GM18505 (cell line): ENCODE measurements around the gene ZC3H13.
"Not testable (repeated sequence)": the region's sequence is repeated elsewhere in the genome, so short reads cannot be mapped to it uniquely, and the experiment has no call there.

Source experiments
- ATAC-seq: cut with Tn5 transposase; IDR thresholded peaks from one replicate; pipeline ENCODE4 v1.9.1; 2021; ENCODE audit not compliant: unreplicated experiment
- POLR2A ChIP-seq: IDR thresholded peaks from 4 replicates; pipeline ENCODE4 v1.6.1; 2011; ENCODE audit warnings: borderline replicate concordance; ENCODE audit not compliant: insufficient read depth, insufficient read length; ENCODE audit errors: extremely low read depth

ZC3H13 gene

GRCh38 chr13:45995245-45995644 is 57.3 kb downstream of the ZC3H13 start:
- ATAC-seq = no peak
- TF ChIP-seq POLR2A = no peak

- ATAC-seq = no peak
These were observed 57.8 kb downstream of the ZC3H13 start for GRCh38 chr13:45994752-45995151.

DNA sequence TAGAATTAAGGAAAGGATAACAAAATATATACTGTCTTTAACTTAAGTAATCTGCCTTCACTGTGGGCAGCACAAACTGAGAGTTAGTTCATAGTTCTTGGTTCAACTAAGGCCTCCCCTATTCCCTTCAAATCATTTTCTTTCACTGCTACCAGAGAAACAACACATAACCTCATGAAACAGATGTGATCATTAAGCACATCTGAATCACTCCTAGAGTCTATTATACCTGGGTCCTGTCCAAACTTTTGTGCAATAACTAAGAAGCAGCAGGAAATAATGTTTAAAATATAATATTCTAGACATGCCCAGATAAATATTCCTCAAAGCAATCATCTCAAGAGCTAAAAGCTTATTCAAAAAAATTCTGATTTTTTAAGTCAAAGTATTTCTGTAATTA is 62.9 kb downstream of the ZC3H13 start:
- TF ChIP-seq POLR2A = no peak
- ATAC-seq = no peak

More at GRCh38 chr13:45994752-45995151, 57.8 kb downstream of the ZC3H13 start:
- no peak for TF ChIP-seq POLR2A

DNA sequence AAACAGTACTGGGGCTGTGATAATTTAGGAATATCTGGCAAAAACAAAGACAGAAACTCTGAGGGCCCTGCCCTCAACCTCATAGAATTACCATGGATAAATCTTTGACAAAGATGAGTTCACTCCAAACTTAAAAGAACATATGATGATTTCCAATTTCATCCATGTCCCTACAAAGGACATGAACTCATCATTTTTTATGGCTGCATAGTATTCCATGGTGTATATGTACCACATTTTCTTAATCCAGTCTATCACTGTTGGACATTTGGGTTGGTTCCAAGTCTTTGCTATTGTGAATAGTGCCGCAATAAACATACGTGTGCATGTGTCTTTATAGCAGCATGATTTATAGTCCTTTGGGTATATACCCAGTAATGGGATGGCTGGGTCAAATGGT is 71.4 kb downstream of the ZC3H13 start:
- not testable (repeated sequence) for ATAC-seq

GRCh38 chr13:45975337-45975736 is 77.2 kb downstream of the ZC3H13 start:
- TF ChIP-seq POLR2A = no peak

DNA sequence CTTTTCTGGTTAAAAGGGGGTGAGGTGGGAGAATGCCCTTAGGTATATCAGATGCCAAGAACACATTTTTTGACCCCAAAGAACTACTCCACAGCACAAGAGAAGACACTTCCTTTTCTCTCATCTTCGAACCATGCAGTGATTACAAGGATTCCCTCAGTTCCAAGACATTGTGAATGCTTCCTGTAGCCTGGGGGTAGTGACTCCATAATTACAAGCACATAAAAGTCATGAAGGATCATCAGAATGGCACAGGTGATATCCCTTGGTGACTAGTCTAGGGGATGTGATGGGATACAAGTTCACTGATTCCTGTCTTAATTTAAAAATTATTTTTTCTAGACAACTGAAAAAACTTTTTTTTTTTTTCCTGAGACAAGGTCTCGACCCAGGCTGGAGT is 78.0 kb downstream of the ZC3H13 start:
- ATAC-seq = no peak
- no peak for TF ChIP-seq POLR2A

More at GRCh38 chr13:45975337-45975736, 77.2 kb downstream of the ZC3H13 start:
- ATAC-seq = no peak

- no peak for TF ChIP-seq POLR2A
- ATAC-seq = no peak
These were observed 85.0 kb downstream of the ZC3H13 start for GRCh38 chr13:45967589-45967988.

DNA sequence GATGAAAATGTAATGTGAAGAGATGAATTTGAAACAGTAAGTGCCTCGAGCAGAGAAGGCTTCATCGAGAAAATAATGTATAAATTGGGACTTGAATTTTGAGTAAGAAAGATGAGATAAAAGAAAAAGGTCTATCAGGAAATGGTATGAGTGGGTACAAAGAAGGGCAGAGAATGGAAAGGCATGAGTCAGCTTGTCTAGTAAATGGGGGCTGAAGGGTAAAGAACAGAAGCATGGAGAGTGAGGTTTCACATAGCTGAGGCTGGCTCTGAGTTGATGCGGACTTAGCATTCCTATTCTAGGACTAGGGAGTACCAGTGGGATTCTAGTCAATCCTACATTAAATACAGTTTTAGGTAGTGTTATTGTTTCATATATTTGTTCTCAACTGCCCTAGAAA is 85.8 kb downstream of the ZC3H13 start:
- TF ChIP-seq POLR2A = no peak
- ATAC-seq = no peak

DNA sequence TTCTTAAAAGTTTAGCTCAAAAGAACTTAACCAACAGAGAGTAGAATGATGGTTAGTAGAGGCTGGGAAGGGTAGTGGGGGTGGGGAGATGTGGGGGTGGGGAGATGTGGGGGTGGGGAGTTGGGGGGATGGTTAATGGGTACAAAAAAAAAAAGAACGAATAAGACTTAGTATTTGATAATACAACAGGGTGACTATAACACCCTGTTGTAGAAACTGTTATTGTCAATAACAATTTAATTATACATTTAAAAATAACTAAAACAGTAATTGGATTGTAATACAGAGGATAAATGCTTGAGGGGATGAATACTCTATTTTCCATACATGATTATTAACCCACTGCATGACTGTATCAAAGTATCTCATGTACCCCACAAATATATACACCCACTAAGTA is 91.1 kb downstream of the ZC3H13 start:
- no peak for ATAC-seq
- TF ChIP-seq POLR2A = no peak

- no peak for TF ChIP-seq POLR2A
- ATAC-seq = no peak
These were observed 97.4 kb downstream of the ZC3H13 start for GRCh38 chr13:45954836-45955800.

GRCh38 chr13:45953082-45953481 is 99.5 kb downstream of the ZC3H13 start:
- no peak for ATAC-seq
- TF ChIP-seq POLR2A = no peak

GRCh38 chr13:45951724-45952123 is 100.8 kb downstream of the ZC3H13 start:
- no peak for ATAC-seq
- TF ChIP-seq POLR2A = no peak

DNA sequence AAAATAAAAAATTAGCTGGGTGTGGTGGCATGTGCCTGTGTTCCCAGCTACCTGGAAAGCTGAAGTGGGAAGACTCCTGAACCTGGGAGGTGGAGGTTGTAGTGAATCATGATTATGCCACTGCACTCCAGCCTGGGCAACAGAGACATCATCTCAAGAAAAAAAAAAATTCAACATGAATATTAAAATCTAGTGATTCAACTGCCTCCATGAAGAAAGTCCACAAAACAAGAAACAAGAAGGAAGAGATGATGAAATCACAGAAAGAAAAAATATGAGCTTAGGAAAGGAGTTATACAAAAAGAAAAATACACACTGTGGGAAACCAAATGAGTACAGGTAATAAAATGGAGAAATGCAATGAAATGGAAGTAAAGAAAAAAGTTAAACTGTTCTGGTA is 101.4 kb downstream of the ZC3H13 start:
- no peak for TF ChIP-seq POLR2A
- ATAC-seq = no peak

DNA sequence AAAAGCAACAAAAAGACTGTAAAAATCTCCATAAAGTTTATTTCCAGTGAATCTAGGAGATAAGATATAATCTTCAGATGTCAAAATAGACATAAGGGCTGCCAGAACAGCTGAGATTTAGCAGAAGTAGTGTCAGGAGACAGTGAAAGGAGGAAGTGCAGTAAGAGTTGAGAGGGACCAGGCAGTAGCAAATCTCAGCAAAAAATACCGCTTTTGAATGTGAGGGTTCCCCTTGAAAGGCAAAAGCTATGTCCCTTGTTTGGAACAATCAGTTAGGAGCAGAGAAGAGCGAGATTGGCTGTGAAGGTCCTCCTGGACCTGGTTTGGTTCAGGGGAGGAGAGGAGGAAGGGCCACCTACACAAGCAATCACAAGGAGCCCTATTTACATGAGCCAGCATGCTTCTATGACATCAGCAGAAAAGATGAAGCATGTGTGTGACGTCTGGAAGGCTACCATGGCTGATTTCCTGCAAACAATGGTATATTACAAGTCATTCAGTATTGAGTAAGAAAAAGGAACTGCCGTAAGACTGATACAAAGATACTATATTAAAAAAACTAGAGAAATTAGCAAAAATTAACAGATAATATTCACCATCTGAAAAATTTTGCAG is 102.1 kb downstream of the ZC3H13 start:
- ATAC-seq = no peak
- TF ChIP-seq POLR2A = no peak
